Neural progenitor cell (in vitro differentiated cells): Measurements from ENCODE around the gene LMO2.

ENCODE experiments used
- CTCF ChIP-seq: fragments of 200-600 bp; sonication (generic); IDR thresholded peaks from 2 replicates; pipeline ENCODE4 v1.5.1; 2017; ENCODE audit warnings: antibody characterized with exemption, mild to moderate bottlenecking
- EZH2phosphoT487 ChIP-seq: fragments of 200-600 bp; sonication (generic); IDR thresholded peaks from 2 replicates; pipeline ENCODE4 v1.6.1; 2017; ENCODE audit warnings: antibody characterized with exemption

GRCh38 chr11:33928564-33928963 lies 36.7 kb upstream of the LMO2 start:
- no peak for TF ChIP-seq EZH2phosphoT487
- TF ChIP-seq CTCF, result no peak
